NB4 (cell line): ENCODE results near the gene PRKG1.

Source experiments
- CTCF ChIP-seq: IDR thresholded peaks from one replicate; pipeline ENCODE4 v1.5.1; 2012; ENCODE audit warnings: low read depth, low read length
- POLR2A ChIP-seq: IDR thresholded peaks from 2 replicates; pipeline ENCODE4 v1.6.1; 2011; ENCODE audit warnings: mild to moderate bottlenecking; ENCODE audit not compliant: insufficient read length; ENCODE audit errors: extremely low read depth

GRCh38 chr10:51788273-51788672, 714.0 kb downstream of the PRKG1 start:
- no peak for TF ChIP-seq CTCF
- no peak for TF ChIP-seq POLR2A
